BJ (cell line): ENCODE measurements around the gene ALG14. TPM values are rescaled to one million over a fixed set of nuclear protein-coding genes. Genes with fewer than 3 reads are reported as not detected.

Experiments
- CTCF ChIA-PET: fragments of 350-600 bp; formaldehyde crosslinking; extraction: SDS; loops from one replicate; lab custom pipeline; 2021; ENCODE audit warnings: antibody characterized with exemption, inconsistent platforms; lab: Yijun Ruan, JAX
- POLR2A ChIA-PET: fragments of 300-600 bp; sonication (Branson Sonifier 250); formaldehyde crosslinking; extraction: SDS; loops from one replicate; lab custom pipeline; 2021; ENCODE audit warnings: antibody characterized with exemption; lab: Charles Lee
- DNase-seq: peaks from one replicate; pipeline ENCODE4 v3.0.0-alpha.2; 2011; ENCODE audit warnings: low read depth
- H3K27me3 ChIP-seq: 2 replicates; pipeline ENCODE4 v1.6.0; 2011; ENCODE audit warnings: low read length; ENCODE audit not compliant: control insufficient read depth, insufficient read depth
- H3K36me3 ChIP-seq: 2 replicates; pipeline ENCODE4 v1.5.1; 2011; ENCODE audit warnings: low read length; ENCODE audit not compliant: control insufficient read depth, insufficient read depth
- H3K4me3 ChIP-seq: 2 replicates; pipeline ENCODE4 v1.5.1; 2011; ENCODE audit warnings: low read depth, mild to moderate bottlenecking, control low read depth, low read length
- CTCF ChIP-seq: IDR thresholded peaks from 2 replicates; pipeline ENCODE4 v1.5.1; 2011; ENCODE audit warnings: low read depth, mild to moderate bottlenecking, control low read depth, inconsistent platforms, low read length, moderate library complexity; ENCODE audit not compliant: insufficient read depth
- polyA plus RNA-seq: library from polyadenylated mRNA; depleted of rRNA; stranded (reverse); fragments of >200 nt; gene quantifications from 2 replicates; pipeline ENCODE4 v1.2.3, GENCODE V29; 2011

The ALG14 gene
- polyA plus RNA-seq, 1 experiment = 2.3 TPM

DNA sequence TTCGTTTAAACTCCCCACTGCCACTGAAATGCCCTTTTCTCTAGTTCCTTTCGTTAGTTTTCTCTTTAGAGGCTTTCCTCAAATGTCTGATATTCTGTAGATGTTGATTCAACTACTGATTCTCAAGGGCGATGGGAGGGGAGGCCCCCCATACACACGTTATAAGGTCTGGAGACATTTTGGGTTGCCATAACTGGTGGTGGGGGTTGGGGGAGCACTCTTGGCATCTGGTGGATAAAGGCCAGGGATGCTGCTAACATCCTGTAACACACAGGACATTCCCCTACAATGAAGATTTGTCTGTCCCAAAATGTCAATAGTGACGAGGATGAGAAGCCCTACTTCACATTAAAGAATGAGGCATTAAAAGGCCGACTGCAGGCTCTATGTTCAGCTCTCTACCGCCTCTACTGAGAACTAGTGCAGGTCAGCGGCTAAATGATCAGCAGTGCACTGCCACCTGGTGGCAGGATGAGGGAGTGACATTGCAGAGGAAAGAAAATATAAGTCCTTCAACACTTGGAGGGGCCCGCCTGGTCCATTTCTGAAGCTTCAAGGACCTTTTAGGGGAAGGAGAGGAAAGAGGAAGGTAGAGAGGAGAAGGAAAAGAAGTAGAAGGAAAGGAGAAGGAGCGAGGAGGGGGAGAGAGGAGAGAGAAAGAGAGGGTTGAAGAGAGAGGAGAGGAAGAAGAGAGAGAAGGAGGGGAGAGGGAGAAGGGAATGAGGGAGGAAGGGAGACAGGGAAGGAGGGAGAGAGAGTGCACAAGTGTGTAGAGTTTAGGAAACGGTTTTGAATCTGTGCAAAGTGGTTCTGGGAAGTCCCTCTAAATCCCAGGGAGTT, 29.4 kb downstream of the ALG14 start:
- POLR2A ChIA-PET = interaction anchor here (0.7 kb wide), 1 partner anchor 489 kb away, joined by 3 read pairs; no protein-coding TSS in a partner anchor
- TF ChIP-seq CTCF = peak; percentile 97

DNA sequence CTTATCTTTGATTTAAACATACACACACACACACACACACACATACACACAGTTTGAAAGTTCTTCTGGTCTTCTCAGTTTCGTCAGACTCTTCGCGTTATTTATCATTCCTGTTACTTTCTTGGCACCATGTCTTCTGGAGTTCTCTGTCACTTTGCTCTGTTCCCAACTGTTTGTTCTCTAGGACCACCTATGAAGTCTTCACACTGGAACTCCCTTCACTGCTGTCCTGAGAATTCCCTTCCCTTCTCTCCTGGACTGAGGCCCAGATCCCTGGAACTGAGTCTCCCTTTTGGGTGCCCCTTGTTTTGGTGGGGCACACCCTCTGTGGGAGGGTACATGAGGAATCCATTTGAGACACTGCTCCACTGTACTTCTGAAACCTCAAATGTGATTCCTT, 30.5 kb downstream of the ALG14 start:
- DNase-seq = no peak
- no peaks in the 10 kb centered on the region for H3K27me3 ChIP-seq
- no peaks in the 10 kb centered on the region; the same call in 1 of the 2 replicates for H3K36me3 ChIP-seq
- TF ChIP-seq CTCF = no peak
- ChIA-PET CTCF (interaction anchor here (0.6 to 2.8 kb wide), 30 partner anchors 17 to 240 kb away, joined by 3 to 116 read pairs (median 5); partner anchors contain the start of genes CNN3, RWDD3 and SLC44A3), POLR2A (interaction anchor here (0.5 kb wide), 1 partner anchor 120 kb away, joined by 3 read pairs; no protein-coding TSS in a partner anchor)
- no peak overlapping the region for H3K4me3 ChIP-seq

More for the DNA sequence above, 29.4 kb downstream of the ALG14 start:
- CTCF ChIA-PET = interaction anchor here (0.6 to 4.3 kb wide), 36 partner anchors 9 to 562 kb away, joined by 3 to 100 read pairs (median 4); partner anchors contain the start of gene CNN3
- no peak for DNase-seq
- no peaks in the 10 kb centered on the region for H3K27me3 ChIP-seq
- no peak overlapping the region for H3K4me3 ChIP-seq
- H3K36me3 ChIP-seq = no peaks in the 10 kb centered on the region; the same call in 1 of the 2 replicates

GRCh38 chr1:95041491-95042165, 31.1 kb downstream of the ALG14 start:
- ChIA-PET POLR2A (interaction anchor here (0.5 to 0.6 kb wide), 2 partner anchors 39 to 119 kb away, joined by 3 read pairs; no protein-coding TSS in a partner anchor), CTCF (interaction anchor here (0.6 to 2.8 kb wide), 36 partner anchors 17 to 246 kb away, joined by 3 to 116 read pairs (median 4); partner anchors contain the start of genes CNN3, RWDD3 and SLC44A3)
- H3K4me3 ChIP-seq = no peak overlapping the region
- no peaks in the 10 kb centered on the region for H3K27me3 ChIP-seq
- peak; percentile 78 for TF ChIP-seq CTCF
- DNase-seq = no peak
- no peaks in the 10 kb centered on the region; the same call in 1 of the 2 replicates for H3K36me3 ChIP-seq

GRCh38 chr1:95040032-95040525, 32.7 kb downstream of the ALG14 start:
- no peak for DNase-seq
- POLR2A ChIA-PET = no interaction called here
- Histone ChIP-seq H3K4me3 (no peak overlapping the region), H3K36me3 (no peaks in the 10 kb centered on the region; the same call in 1 of the 2 replicates), H3K27me3 (no peaks in the 10 kb centered on the region)
- TF ChIP-seq CTCF = no peak
- CTCF ChIA-PET = interaction anchor here (0.7 to 2.8 kb wide), 8 partner anchors 15 to 559 kb away, joined by 3 to 116 read pairs (median 7); partner anchors contain the start of genes CNN3 and SLC44A3
